C4-2B (cell line): ENCODE measurements around the gene OR52N4.

Experiments used
- ZFX ChIP-seq: fragments of 450-650 bp; IDR thresholded peaks from 2 replicates; pipeline ENCODE4 v1.6.1; 2017
- TF ChIP-seq, protein P1 (sequence below): fragments of 450-650 bp; conservative IDR thresholded peaks from 2 replicates; pipeline ENCODE4 v1.5.1; 2017; ENCODE audit warnings: mild to moderate bottlenecking

DNA sequence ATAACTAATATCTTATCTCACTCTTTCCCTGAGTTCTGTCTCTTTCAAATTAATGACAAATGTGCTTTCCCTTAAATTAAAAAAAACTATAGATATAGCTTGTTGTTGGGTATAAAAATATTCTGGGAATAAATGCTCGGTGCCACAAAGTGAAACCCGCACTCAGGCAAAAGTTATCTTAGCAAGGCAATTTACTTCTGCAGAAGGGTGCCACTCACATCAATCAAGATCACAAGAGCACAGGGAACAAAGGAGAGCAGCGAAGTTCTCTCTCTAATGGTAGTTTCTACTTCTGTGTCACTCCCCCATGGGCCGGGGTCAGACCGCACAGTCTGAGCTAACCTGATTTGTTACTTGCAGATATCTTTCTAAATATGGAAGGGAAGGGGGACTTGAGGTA, 49.9 kb downstream of the OR52N4 start:
- TF ChIP-seq, protein P1, sequence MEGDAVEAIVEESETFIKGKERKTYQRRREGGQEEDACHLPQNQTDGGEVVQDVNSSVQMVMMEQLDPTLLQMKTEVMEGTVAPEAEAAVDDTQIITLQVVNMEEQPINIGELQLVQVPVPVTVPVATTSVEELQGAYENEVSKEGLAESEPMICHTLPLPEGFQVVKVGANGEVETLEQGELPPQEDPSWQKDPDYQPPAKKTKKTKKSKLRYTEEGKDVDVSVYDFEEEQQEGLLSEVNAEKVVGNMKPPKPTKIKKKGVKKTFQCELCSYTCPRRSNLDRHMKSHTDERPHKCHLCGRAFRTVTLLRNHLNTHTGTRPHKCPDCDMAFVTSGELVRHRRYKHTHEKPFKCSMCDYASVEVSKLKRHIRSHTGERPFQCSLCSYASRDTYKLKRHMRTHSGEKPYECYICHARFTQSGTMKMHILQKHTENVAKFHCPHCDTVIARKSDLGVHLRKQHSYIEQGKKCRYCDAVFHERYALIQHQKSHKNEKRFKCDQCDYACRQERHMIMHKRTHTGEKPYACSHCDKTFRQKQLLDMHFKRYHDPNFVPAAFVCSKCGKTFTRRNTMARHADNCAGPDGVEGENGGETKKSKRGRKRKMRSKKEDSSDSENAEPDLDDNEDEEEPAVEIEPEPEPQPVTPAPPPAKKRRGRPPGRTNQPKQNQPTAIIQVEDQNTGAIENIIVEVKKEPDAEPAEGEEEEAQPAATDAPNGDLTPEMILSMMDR = no peak
- TF ChIP-seq ZFX = no peak
